Subcutaneous adipose tissue (tissue), 4 donors: Measurements from ENCODE around the gene PXDC1. TPM values are rescaled to one million over a fixed set of nuclear protein-coding genes. Genes with fewer than 3 reads are reported as not detected.

Source experiments
- CTCF ChIP-seq: fragments of 450-650 bp; IDR thresholded peaks from one replicate; pipeline ENCODE4 v1.5.1; 2016; ENCODE audit warnings: low read depth, mild to moderate bottlenecking, control low read depth, antibody characterized with exemption, moderate library complexity
- total RNA-seq, 4 donors: library from RNA; depleted of rRNA; stranded (reverse); fragments of >200 nt; gene quantifications; one replicate each; pipeline ENCODE4 v1.1.0, GENCODE V29; 2016

Gene PXDC1
- total RNA-seq, 4 donors from 2014 or later = 84.6 to 138 (median 121) TPM

- no peak for TF ChIP-seq CTCF
Measured at GRCh38 chr6:3740551-3741476, 10.7 kb downstream of the PXDC1 start.

- TF ChIP-seq CTCF = no peak
Measured at GRCh38 chr6:3739311-3739897, 12.1 kb downstream of the PXDC1 start.

- TF ChIP-seq CTCF = no peak
Measured at GRCh38 chr6:3738381-3739131, 13.0 kb downstream of the PXDC1 start.

- TF ChIP-seq CTCF = no peak
Measured at GRCh38 chr6:3737831-3738210, 13.7 kb downstream of the PXDC1 start.

GRCh38 chr6:3737149-3737830 lies 14.2 kb downstream of the PXDC1 start:
- no peak for TF ChIP-seq CTCF

GRCh38 chr6:3735029-3735605 lies 16.4 kb downstream of the PXDC1 start:
- TF ChIP-seq CTCF = no peak
